NCI-H2227 treated with DMSO at 0.1 percent for 48 hours (cell line): ENCODE measurements around the gene EPS8L2.

Experiments
- DNase-seq: peaks from one replicate; lab custom pipeline; 2025; lab: John Stamatoyannopoulos, UW

Gene EPS8L2

GRCh38 chr11:763073-763463 is 57.0 kb downstream of the EPS8L2 start:
- no peak for DNase-seq

GRCh38 chr11:763549-764321 is 57.7 kb downstream of the EPS8L2 start:
- no peak for DNase-seq

GRCh38 chr11:764322-765024 is 58.4 kb downstream of the EPS8L2 start:
- no peak for DNase-seq

- DNase-seq: no peak
Observed at GRCh38 chr11:765025-765801, 59.2 kb downstream of the EPS8L2 start.

- no peak for DNase-seq
Observed at GRCh38 chr11:765802-766091, 59.7 kb downstream of the EPS8L2 start.

GRCh38 chr11:766106-766935 is 60.3 kb downstream of the EPS8L2 start:
- no peak for DNase-seq

GRCh38 chr11:766936-767210 is 60.8 kb downstream of the EPS8L2 start:
- DNase-seq: no peak

GRCh38 chr11:767238-767637 is 61.2 kb downstream of the EPS8L2 start:
- DNase-seq: no peak

GRCh38 chr11:769887-770641 is 64.0 kb downstream of the EPS8L2 start:
- no peak for DNase-seq

- no peak for DNase-seq
Observed at GRCh38 chr11:770642-771616, 64.9 kb downstream of the EPS8L2 start.

- no peak for DNase-seq
Observed at GRCh38 chr11:771617-772204, 65.7 kb downstream of the EPS8L2 start.

- no peak for DNase-seq
Observed at GRCh38 chr11:772429-773390, 66.7 kb downstream of the EPS8L2 start.

- DNase-seq: no peak
Observed at GRCh38 chr11:773425-773824, 67.4 kb downstream of the EPS8L2 start.

- DNase-seq: no peak
Observed at GRCh38 chr11:773830-774229, 67.8 kb downstream of the EPS8L2 start.

- no peak for DNase-seq
Observed at GRCh38 chr11:774873-775592, 69.0 kb downstream of the EPS8L2 start.

GRCh38 chr11:776263-776560 is 70.2 kb downstream of the EPS8L2 start:
- DNase-seq: no peak

- DNase-seq: no peak
Observed at GRCh38 chr11:776561-777287, 70.7 kb downstream of the EPS8L2 start.
